Measurements from ENCODE around the gene FHL1. TPM values are rescaled to one million over a fixed set of nuclear protein-coding genes. Genes with fewer than 3 reads are reported as not detected.

The FHL1 gene
- polyA plus RNA-seq, 3 donors = 0.75 to 4.0 (median 0.98) TPM

DNA sequence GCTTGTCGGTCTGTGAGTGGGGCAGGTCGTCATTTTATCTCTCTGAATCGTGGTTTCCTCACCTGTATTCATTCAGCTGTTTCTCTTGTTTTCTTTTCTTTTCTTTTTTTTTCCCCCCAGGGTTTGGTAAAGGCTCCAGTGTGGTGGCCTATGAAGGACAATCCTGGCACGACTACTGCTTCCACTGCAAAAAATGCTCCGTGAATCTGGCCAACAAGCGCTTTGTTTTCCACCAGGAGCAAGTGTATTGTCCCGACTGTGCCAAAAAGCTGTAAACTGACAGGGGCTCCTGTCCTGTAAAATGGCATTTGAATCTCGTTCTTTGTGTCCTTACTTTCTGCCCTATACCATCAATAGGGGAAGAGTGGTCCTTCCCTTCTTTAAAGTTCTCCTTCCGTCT lies 62.4 kb downstream of the FHL1 start:
- peaks cover 0 to 2% of the 10 kb centered on the region in 2 donors for H3K36me3 Mint-ChIP-seq
- no peaks in the 10 kb centered on the region for H3K9me3 ChIP-seq (replicated peaks in 1 of 2; ENCODE audit: control insufficient read depth in 1 of 2, insufficient read depth in 1 of 2, low read length in 2 of 2)
- H3K27ac ChIP-seq (ENCODE audit: low read depth in 1 of 2, low read length in 2 of 2) = no peak overlapping the region
- no peak for TF ChIP-seq CTCF (IDR thresholded peaks at IDR 0.05)
- no peak overlapping the region for H3K9ac ChIP-seq (ENCODE audit: insufficient read depth, low read length, poor library complexity, severe bottlenecking)
- no peak overlapping the region for H2AFZ ChIP-seq (ENCODE audit: insufficient read depth, low read depth, low read length, poor library complexity, severe bottlenecking)
- intact Hi-C loops (cut with micrococcal nuclease) = no loop called here
- peak overlapping the region in 1 of 2 donors; percentile 83 for H3K4me3 Mint-ChIP-seq
- H3K9me3 Mint-ChIP-seq = peaks cover 0 to 2% (median 0%) of the 10 kb centered on the region in 7 donors
- peak overlapping the region in 1 of 7 donors; percentile 58 for H3K27ac Mint-ChIP-seq
- H3K4me3 ChIP-seq (replicated peaks in 1 of 3; ENCODE audit: low read depth in 2 of 3, low read length in 3 of 3) = no peak overlapping the region
- WGBS (ENCODE audit: insufficient coverage) = 100% methylated on average over 2 of the region's 9 CpGs
- H3K79me2 ChIP-seq (ENCODE audit: insufficient read depth, low read length) = no peaks in the 10 kb centered on the region
- H3K27me3 Mint-ChIP-seq (ENCODE audit: low read depth in 3 of 3) = peaks cover 0 to 15% (median 1%) of the 10 kb centered on the region in 3 donors
- H3K4me2 ChIP-seq (replicated peaks; ENCODE audit: extremely low read depth, low read length, poor library complexity, severe bottlenecking) = peak overlapping the region; percentile 64
- no peaks in the 10 kb centered on the region for H3K27me3 ChIP-seq (ENCODE audit: control insufficient read depth in 2 of 2, insufficient read depth in 2 of 2, low read length in 2 of 2)
- H3K36me3 ChIP-seq (replicated peaks in 1 of 2; ENCODE audit: control insufficient read depth in 1 of 2, insufficient read depth in 2 of 2, low read length in 2 of 2) = no peaks in the 10 kb centered on the region
- no peak for DNase-seq
- H3K4me1 ChIP-seq (ENCODE audit: control insufficient read depth in 1 of 2, insufficient read depth in 2 of 2, low read length in 2 of 2) = peaks cover 11 to 20% of the 10 kb centered on the region in 2 donors
- peaks cover 18% of the 10 kb centered on the region for H3K4me1 Mint-ChIP-seq
- no peaks in the 10 kb centered on the region for H4K20me1 ChIP-seq (ENCODE audit: insufficient read depth, low read length)

DNA sequence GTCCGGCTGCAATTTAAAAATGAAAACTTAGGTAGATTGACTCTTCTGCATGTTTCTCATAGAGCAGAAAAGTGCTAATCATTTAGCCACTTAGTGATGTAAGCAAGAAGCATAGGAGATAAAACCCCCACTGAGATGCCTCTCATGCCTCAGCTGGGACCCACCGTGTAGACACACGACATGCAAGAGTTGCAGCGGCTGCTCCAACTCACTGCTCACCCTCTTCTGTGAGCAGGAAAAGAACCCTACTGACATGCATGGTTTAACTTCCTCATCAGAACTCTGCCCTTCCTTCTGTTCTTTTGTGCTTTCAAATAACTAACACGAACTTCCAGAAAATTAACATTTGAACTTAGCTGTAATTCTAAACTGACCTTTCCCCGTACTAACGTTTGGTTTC lies 62.9 kb downstream of the FHL1 start:
- Histone ChIP-seq H3K36me3 (replicated peaks in 1 of 2; ENCODE audit: control insufficient read depth in 1 of 2, insufficient read depth in 2 of 2, low read length in 2 of 2) (no peaks in the 10 kb centered on the region), H2AFZ (ENCODE audit: insufficient read depth, low read depth, low read length, poor library complexity, severe bottlenecking) (no peak overlapping the region), H3K4me2 (replicated peaks; ENCODE audit: extremely low read depth, low read length, poor library complexity, severe bottlenecking) (peak overlapping the region; percentile 64), H3K4me1 (ENCODE audit: control insufficient read depth in 1 of 2, insufficient read depth in 2 of 2, low read length in 2 of 2) (peaks cover 11 to 18% of the 10 kb centered on the region in 2 donors), H4K20me1 (ENCODE audit: insufficient read depth, low read length) (no peaks in the 10 kb centered on the region), H3K9ac (ENCODE audit: insufficient read depth, low read length, poor library complexity, severe bottlenecking) (no peak overlapping the region), H3K9me3 (replicated peaks in 1 of 2; ENCODE audit: control insufficient read depth in 1 of 2, insufficient read depth in 1 of 2, low read length in 2 of 2) (no peaks in the 10 kb centered on the region), H3K27ac (ENCODE audit: low read depth in 1 of 2, low read length in 2 of 2) (peak overlapping the region in 1 of 2 donors; percentile 55), H3K79me2 (ENCODE audit: insufficient read depth, low read length) (no peaks in the 10 kb centered on the region), H3K27me3 (ENCODE audit: control insufficient read depth in 2 of 2, insufficient read depth in 2 of 2, low read length in 2 of 2) (no peaks in the 10 kb centered on the region), H3K4me3 (replicated peaks in 1 of 3; ENCODE audit: low read depth in 2 of 3, low read length in 3 of 3) (peak overlapping the region in 2 of 3 experiments; percentile 27 to 55)
- no peak for TF ChIP-seq CTCF (IDR thresholded peaks at IDR 0.05)
- H3K9me3 Mint-ChIP-seq = peaks cover 0 to 2% (median 0%) of the 10 kb centered on the region in 7 donors
- H3K4me1 Mint-ChIP-seq = peaks cover 14% of the 10 kb centered on the region
- peaks cover 0 to 5% of the 10 kb centered on the region in 2 donors for H3K36me3 Mint-ChIP-seq
- peak in 2 of 3 donors; percentile 16 to 33 for DNase-seq
- peak overlapping the region; percentile 7 to 76 (median 38) for H3K27ac Mint-ChIP-seq
- intact Hi-C loops (cut with micrococcal nuclease) = no loop called here
- H3K27me3 Mint-ChIP-seq (ENCODE audit: low read depth in 3 of 3) = peaks cover 0 to 11% (median 1%) of the 10 kb centered on the region in 3 donors
- no CpG with 5 or more reads among the region's 7 CpGs for WGBS (ENCODE audit: insufficient coverage)
- H3K4me3 Mint-ChIP-seq = peak overlapping the region; percentile 32 to 83

Data from CD14-positive monocyte (primary cell).